GM21723 (cell line): ENCODE data around the gene FCN2.

Source experiments
- ATAC-seq: cut with Tn5 transposase; IDR thresholded peaks from one replicate; pipeline ENCODE4 v1.9.1; 2021; ENCODE audit warnings: mild to moderate bottlenecking, moderate library complexity; ENCODE audit not compliant: unreplicated experiment

FCN2 gene

GRCh38 chr9:134868751-134869553, 11.7 kb upstream of the FCN2 start:
- ATAC-seq: no peak

DNA sequence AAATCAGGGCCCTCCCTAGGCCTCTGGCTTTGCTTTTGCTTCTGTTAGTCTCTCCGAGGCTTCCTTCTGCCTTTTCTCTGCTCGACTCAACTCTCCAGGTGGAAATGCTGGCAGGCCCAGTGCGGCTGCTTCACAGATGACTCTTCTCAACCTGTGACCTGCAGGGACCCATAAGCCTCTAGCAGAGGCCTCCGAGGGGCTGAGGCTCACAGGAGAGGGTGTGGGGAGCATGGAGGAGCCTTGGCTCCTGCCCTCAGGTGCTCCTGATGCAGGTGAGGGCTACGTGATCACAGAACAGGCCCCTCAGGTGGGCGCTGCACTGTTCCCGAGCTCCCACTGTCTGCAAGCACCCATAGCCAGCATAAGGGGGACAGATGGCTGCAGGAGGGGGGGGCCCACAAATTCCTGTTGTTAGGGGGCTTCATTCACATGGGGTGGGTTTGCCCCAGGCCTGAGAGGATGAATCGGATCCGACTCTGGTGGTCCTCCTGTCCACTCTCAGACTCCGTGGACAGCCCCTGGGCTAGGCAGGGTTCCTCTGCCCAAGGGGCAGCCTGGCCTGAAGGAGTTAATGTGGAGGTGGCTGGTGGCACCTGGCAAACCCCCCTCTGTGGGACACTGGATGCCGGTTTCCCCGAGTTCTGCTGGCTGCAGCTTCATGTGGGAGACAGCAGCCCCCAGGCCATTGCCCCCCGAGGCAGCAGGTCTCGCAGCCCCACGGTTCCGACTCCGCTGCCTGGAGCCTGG, 10.9 kb upstream of the FCN2 start:
- no peak for ATAC-seq

GRCh38 chr9:134870301-134870694, 10.3 kb upstream of the FCN2 start:
- no peak for ATAC-seq

DNA sequence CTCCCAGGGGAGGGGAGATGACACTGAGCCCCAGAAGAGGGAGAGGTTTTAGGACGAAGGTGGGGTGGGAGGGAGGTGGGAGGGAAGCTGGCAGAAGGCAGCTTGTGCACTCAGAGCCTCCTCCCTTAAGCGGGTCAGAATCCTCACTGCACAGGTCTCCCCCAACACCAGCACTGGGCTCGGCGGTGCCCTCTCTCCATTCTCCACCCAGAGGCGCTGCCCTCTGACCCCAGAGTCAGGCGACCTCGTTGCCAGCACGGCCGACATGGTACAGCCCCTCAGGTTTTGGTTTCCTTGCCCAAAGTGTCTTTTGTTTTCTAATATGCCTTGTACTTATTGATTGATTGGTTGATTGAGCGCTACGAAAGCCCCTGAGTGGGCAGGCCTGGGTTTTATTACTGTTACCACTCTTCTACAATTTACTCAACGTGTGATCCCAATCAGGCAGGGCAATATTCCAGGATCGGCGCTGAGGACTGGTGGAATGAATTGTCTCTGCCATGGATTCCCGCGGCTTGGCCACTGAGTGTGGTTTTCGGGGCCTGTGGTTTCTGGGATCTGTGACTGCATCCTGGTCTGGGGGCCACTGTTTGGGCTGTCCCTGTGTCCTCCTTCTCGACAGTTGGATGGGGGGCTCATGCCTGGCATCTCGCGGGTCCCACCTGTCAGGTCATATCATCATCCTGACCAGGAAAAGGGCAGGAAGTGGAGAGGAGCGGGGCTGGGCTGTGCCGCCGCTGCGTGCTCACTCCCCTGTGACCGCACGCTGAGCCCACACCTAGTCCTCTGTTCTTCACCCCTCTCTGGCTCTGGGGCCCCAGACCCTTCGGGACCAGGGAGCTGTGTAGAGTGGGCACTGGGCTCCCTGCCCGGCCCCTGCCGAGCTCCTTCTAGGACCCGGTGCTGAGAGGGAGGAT, 9.6 kb upstream of the FCN2 start:
- ATAC-seq: no peak

- no peak for ATAC-seq
Measured at GRCh38 chr9:134871697-134872340, 8.8 kb upstream of the FCN2 start.

GRCh38 chr9:134872482-134873231, 8.0 kb upstream of the FCN2 start:
- ATAC-seq: no peak

DNA sequence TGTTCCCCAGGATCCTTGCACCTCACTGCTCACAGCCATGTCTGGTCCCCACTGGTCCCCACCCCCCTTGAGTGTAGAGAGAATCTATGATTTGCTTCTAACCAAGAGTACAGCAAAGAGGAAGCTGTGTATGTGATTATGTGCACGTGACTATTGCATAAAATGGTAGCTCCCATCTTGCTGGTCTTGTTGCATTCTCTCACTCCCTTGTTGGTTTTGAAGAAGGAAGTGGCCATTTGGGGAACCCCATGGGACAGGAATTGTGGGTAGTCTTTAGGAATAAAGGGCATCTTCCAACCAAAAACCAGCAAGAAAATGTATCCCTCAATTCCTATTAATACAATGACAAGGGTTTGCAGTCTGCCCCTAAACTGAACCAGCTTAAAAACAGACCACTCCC, 5.2 kb upstream of the FCN2 start:
- no peak for ATAC-seq

- no peak for ATAC-seq
Measured at GRCh38 chr9:134877541-134877940, 3.1 kb upstream of the FCN2 start.

DNA sequence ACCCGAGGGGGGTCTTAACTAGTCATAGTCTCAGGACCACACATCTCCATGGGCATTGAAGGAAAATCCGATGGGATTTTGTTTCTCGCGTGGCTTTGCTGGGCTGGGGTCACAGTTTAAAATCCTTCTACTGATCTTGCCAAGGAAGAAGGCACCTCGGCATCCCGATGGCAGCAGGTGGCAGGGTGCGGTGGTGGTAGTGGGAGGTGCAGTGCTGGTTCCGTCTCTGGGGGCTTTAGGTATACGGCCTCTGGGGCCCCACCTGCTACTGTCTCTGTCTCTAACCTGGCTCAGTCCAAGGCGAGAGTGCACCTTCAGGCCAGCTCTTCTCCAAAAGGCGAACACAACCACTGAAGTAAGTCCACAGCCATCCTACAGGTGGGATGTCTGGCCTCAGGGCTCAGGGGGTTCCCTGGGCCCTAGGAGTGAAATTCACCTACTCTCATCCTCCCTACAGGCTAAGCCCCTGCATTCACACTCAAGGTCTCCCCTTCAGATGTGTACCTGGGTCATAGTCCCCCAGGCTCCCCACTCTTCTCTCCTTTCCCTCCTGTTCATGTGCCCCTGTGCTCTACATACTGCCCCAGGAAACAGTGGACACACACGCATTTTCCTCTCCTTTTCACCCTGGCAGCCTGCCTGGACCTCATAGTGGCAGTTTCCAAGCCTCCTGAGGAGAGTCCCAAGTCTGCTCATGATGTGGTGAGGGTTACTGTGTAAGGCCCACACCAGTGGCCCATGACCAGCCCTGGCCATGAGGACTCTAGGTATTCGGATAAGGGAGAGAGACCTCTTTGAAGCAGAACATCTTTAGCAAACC, 736 bp upstream of the FCN2 start:
- ATAC-seq: no peak

GRCh38 chr9:134881313-134881670, 682 bp downstream of the FCN2 start:
- no peak for ATAC-seq

DNA sequence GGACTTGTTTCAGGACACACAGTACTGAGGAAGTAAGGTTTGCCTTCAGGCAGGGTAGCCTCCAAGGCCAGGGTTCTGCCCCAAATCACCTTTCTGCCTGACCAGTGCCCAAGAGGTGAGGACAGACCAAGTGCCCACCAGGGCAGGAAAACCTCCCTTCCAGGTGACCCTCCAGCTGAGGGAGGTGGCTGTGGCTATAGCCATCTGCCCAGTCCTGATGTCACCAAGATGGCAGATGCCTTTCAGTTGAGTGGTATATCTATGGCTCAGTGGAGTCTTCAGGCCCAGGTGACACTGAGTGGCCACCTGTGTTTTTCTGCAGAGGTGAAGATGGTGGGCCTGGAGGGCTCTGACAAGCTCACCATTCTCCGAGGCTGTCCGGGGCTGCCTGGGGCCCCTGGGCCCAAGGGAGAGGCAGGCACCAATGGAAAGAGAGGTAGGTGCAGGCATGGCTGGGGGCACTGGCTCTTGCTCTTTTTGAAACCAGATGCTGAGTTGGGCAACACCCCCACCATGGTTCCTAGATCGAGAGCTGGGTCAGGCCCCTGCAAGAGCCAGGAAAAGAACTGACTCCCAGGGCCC, 1.7 kb downstream of the FCN2 start:
- no peak for ATAC-seq

DNA sequence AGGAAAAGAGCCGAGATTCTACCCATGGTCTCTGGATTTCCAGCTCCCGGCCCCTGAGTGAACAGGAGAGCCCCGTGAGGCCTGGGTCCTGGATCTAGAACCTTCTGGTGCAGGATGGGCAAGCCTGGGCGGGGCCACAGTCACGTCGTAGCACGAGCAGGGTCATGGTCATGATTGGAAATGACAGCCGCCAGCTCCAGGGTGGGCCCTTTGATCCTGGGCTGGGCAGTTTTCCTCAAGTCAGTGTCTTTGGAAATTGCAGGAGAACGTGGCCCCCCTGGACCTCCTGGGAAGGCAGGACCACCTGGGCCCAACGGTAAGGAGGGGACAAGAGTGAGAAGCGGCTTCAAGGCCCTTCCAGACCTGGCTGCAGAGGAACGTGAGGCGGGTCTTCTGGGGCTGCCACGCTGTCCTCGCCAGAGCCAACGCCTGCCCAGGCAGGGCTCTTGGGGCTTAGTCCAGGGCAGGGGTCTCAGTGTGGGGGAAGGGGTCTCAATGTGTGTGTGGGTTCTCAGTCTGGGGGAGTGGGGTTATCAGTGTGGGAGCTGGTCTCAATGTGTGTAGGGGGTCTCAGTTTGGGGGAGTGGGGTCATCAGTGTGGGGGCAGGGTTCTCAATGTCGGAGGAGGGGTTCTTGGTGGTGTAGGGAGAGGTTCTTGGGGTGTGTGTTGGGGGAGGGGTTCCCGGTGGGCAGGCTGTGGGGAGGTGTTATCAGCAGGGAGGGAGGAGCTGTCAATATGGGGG, 2.6 kb downstream of the FCN2 start:
- no peak for ATAC-seq

GRCh38 chr9:134884492-134884891, 3.9 kb downstream of the FCN2 start:
- no peak for ATAC-seq

- no peak for ATAC-seq
Measured at GRCh38 chr9:134885001-134885678, 4.5 kb downstream of the FCN2 start.

DNA sequence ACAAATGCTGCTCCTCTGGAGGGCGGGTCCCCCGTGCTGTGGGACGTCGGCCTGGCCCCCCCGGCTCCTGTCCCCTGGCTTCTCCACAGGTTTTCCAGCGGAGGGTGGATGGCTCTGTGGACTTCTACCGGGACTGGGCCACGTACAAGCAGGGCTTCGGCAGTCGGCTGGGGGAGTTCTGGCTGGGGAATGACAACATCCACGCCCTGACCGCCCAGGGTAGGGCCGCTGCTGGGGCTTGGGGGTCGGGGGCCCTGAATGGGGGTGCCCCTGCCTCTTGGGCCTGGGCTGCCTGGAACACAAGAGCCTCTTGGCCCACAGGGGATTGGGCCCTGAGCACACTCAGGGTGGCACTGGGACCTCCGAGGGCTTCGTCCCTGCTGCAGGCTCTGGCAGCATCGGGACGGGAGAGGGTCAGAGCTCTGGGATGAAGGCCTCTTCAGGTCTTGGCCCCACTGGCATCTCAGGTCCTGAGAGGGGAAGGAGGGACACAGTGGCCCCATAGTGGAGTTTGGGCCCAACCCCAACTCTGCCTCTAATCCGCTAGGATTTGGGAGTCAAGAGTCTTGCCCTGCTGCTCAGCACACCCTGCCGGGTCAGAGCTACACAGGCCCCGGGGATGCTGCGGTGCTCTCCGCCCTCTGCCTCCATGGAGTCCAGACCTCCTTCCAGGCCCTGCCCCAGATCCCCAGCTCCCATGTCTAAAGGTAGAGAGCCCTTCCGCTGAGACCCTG, 5.2 kb downstream of the FCN2 start:
- ATAC-seq: no peak

DNA sequence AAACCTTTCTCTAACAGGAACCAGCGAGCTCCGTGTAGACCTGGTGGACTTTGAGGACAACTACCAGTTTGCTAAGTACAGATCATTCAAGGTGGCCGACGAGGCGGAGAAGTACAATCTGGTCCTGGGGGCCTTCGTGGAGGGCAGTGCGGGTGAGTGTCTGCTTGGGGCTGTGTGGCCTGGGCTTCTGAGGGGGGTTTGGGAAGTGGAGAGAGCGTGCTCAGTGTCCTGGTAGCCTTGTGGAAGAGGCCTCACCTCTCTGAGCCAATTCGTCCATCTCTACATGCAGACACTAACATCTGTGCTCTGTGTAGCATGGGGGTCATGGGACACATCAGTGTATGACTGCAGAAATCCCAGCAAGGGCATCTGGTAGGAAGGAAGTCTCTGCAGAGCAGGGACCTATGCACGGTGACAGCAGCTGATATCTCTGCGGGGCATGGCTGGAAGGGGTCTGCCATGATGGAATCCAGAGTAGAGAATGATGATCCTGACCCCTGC, 5.9 kb downstream of the FCN2 start:
- no peak for ATAC-seq

DNA sequence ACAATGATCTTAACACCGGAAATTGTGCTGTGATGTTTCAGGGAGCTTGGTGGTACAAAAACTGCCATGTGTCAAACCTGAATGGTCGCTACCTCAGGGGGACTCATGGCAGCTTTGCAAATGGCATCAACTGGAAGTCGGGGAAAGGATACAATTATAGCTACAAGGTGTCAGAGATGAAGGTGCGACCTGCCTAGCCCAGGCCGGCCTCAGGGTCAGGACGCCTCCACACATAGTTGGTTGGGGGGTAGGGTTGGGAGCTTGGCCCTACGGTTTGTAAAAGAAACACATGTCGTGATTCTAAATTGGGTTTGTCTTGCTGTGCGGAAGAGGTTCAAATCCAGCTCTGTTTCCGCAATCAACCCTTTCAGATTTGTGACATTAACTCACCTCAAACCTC, 6.6 kb downstream of the FCN2 start:
- ATAC-seq: no peak
